ENCODE results near the gene CDK18. TPM values are rescaled to one million over a fixed set of nuclear protein-coding genes. Genes with fewer than 3 reads are reported as not detected.
A peak's percentile ranks its signal among the peaks of the same experiment; 100 is the strongest.

CDK18 gene
- total RNA-seq, 1 donor from 2014 or later, result 27.0 TPM

- intact Hi-C loops (cut with DNase I), result no loop called here
- Histone ChIP-seq H3K9me3 (no peaks in the 10 kb centered on the region), H3K4me1 (peaks cover 17% of the 10 kb centered on the region), H3K36me3 (no peaks in the 10 kb centered on the region), H3K4me3 (no peak overlapping the region), H3K27me3 (no peaks in the 10 kb centered on the region), H3K27ac (no peak overlapping the region)
- TF ChIP-seq CTCF (IDR thresholded peaks at IDR 0.05), result no peak
- TF ChIP-seq POLR2A (IDR thresholded peaks at IDR 0.05), result no peak
- no peak for TF ChIP-seq POLR2AphosphoS5 (IDR thresholded peaks at IDR 0.05; ENCODE audit: insufficient read depth in 1 of 2, low read depth in 1 of 2)
- DNase-seq (ENCODE audit: extremely low spot score in 2 of 2), result peak in 1 of 2 donors; percentile 88
These were observed 31.6 kb downstream of the CDK18 start for GRCh38 chr1:205535866-205536758.

- H3K27ac ChIP-seq, result peak overlapping the region; percentile 45
- TF ChIP-seq POLR2A (IDR thresholded peaks at IDR 0.05) (no peak), CTCF (IDR thresholded peaks at IDR 0.05) (no peak), POLR2AphosphoS5 (IDR thresholded peaks at IDR 0.05; ENCODE audit: insufficient read depth in 1 of 2, low read depth in 1 of 2) (no peak)
- peaks cover 17% of the 10 kb centered on the region for H3K4me1 ChIP-seq
- H3K4me3 ChIP-seq, result no peak overlapping the region
- H3K36me3 ChIP-seq, result no peaks in the 10 kb centered on the region
- no peaks in the 10 kb centered on the region for H3K9me3 ChIP-seq
- intact Hi-C loops (cut with DNase I), result no loop called here
- DNase-seq (ENCODE audit: extremely low spot score in 2 of 2), result peak; percentile 72 to 83
- no peaks in the 10 kb centered on the region for H3K27me3 ChIP-seq
These were observed 32.4 kb downstream of the CDK18 start for GRCh38 chr1:205536759-205537361.

GRCh38 chr1:205537386-205538018 lies 33.0 kb downstream of the CDK18 start:
- intact Hi-C loops (cut with DNase I), result no loop called here
- Histone ChIP-seq H3K36me3 (no peaks in the 10 kb centered on the region), H3K9me3 (no peaks in the 10 kb centered on the region), H3K27me3 (no peaks in the 10 kb centered on the region), H3K4me3 (no peak overlapping the region), H3K27ac (peak overlapping the region; percentile 45), H3K4me1 (peaks cover 17% of the 10 kb centered on the region)
- TF ChIP-seq CTCF (IDR thresholded peaks at IDR 0.05), result no peak
- TF ChIP-seq POLR2AphosphoS5 (IDR thresholded peaks at IDR 0.05; ENCODE audit: insufficient read depth in 1 of 2, low read depth in 1 of 2), result no peak
- TF ChIP-seq POLR2A (IDR thresholded peaks at IDR 0.05), result no peak
- peak; percentile 14 to 70 for DNase-seq (ENCODE audit: extremely low spot score in 2 of 2)

DNA sequence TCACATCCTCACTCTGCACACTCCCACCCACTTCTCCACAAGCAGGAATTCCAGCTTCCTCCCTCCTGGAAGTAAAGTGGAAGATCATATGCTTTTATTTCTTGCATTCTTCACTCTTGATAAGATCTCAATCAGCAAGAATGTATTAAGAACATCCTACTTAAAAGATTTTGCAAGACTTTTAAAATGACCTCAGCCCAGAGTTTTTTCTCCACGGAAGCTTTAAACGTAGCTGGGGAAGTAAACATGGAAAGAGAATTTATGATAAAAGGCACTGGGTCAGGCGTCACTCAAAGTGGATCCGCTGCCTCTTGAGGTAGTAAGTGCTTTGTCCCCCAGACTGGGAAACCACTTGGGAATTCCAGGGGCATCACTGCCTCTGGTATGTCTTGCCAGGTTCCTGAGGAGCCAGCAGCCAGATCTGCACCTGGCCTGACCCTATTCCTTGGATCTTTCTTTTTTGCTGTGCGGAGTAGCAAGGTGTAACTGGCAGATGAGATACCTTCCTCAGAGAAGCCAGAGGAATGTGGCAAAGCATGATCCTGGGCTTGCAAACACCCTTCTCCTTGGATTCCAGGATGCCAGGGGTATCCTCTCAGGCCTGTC lies 33.9 kb downstream of the CDK18 start:
- H3K9me3 ChIP-seq, result no peaks in the 10 kb centered on the region
- no peak for TF ChIP-seq POLR2A (IDR thresholded peaks at IDR 0.05)
- TF ChIP-seq POLR2AphosphoS5 (IDR thresholded peaks at IDR 0.05; ENCODE audit: insufficient read depth in 1 of 2, low read depth in 1 of 2), result no peak
- TF ChIP-seq CTCF (IDR thresholded peaks at IDR 0.05), result no peak
- peaks cover 24% of the 10 kb centered on the region for H3K4me1 ChIP-seq
- H3K4me3 ChIP-seq, result no peak overlapping the region
- no peak overlapping the region for H3K27ac ChIP-seq
- H3K27me3 ChIP-seq, result no peaks in the 10 kb centered on the region
- intact Hi-C loops (cut with DNase I), result no loop called here
- peak; percentile 74 to 85 for DNase-seq (ENCODE audit: extremely low spot score in 2 of 2)
- no peaks in the 10 kb centered on the region for H3K36me3 ChIP-seq
